HG03103 (cell line): Measurements from ENCODE around the gene FAM174A.

Experiments
- ATAC-seq: cut with Tn5 transposase; IDR thresholded peaks from one replicate; pipeline ENCODE4 v1.9.1; 2021; ENCODE audit warnings: low read depth; ENCODE audit not compliant: unreplicated experiment

The FAM174A gene

GRCh38 chr5:100535060-100536005, at the start of gene FAM174A:
TSS of gene FAM174A (plus strand) at chr5:100535374. CDS start at chr5:100535531, 157 bp downstream.
- ATAC-seq = peak; percentile 98

- no peak for ATAC-seq
Measured at GRCh38 chr5:100493996-100494395, 41.2 kb upstream of the FAM174A start.

GRCh38 chr5:100496296-100496695, 38.9 kb upstream of the FAM174A start:
- ATAC-seq = no peak

GRCh38 chr5:100502684-100503083, 32.5 kb upstream of the FAM174A start:
- ATAC-seq = no peak

GRCh38 chr5:100505984-100506670, 29.0 kb upstream of the FAM174A start:
- no peak for ATAC-seq

GRCh38 chr5:100516285-100516684, 18.9 kb upstream of the FAM174A start:
- ATAC-seq = no peak

- no peak for ATAC-seq
Measured at GRCh38 chr5:100517301-100517974, 17.7 kb upstream of the FAM174A start.

- no peak for ATAC-seq
Measured at GRCh38 chr5:100518377-100518776, 16.8 kb upstream of the FAM174A start.

GRCh38 chr5:100519075-100519474, 16.1 kb upstream of the FAM174A start:
- ATAC-seq = peak; percentile 53

GRCh38 chr5:100520348-100520747, 14.8 kb upstream of the FAM174A start:
- no peak for ATAC-seq

- ATAC-seq = no peak
Measured at GRCh38 chr5:100537946-100538345, 2.8 kb downstream of the FAM174A start.

GRCh38 chr5:100539519-100539918, 4.3 kb downstream of the FAM174A start:
- ATAC-seq = no peak

- ATAC-seq = no peak
Measured at GRCh38 chr5:100542086-100542485, 6.9 kb downstream of the FAM174A start.

GRCh38 chr5:100546001-100546400, 10.8 kb downstream of the FAM174A start:
- no peak for ATAC-seq

- peak; percentile 91 for ATAC-seq
Measured at GRCh38 chr5:100550531-100551051, 15.4 kb downstream of the FAM174A start.

GRCh38 chr5:100551183-100551582, 16.0 kb downstream of the FAM174A start:
- ATAC-seq = no peak

GRCh38 chr5:100553209-100553608, 18.0 kb downstream of the FAM174A start:
- ATAC-seq = no peak

GRCh38 chr5:100560860-100561259, 25.7 kb downstream of the FAM174A start:
- no peak for ATAC-seq

- no peak for ATAC-seq
Measured at GRCh38 chr5:100562821-100563220, 27.6 kb downstream of the FAM174A start.

GRCh38 chr5:100566382-100567141, 31.4 kb downstream of the FAM174A start:
- ATAC-seq = no peak
